ENCODE results near the gene TMEM120A.

The TMEM120A gene

DNA sequence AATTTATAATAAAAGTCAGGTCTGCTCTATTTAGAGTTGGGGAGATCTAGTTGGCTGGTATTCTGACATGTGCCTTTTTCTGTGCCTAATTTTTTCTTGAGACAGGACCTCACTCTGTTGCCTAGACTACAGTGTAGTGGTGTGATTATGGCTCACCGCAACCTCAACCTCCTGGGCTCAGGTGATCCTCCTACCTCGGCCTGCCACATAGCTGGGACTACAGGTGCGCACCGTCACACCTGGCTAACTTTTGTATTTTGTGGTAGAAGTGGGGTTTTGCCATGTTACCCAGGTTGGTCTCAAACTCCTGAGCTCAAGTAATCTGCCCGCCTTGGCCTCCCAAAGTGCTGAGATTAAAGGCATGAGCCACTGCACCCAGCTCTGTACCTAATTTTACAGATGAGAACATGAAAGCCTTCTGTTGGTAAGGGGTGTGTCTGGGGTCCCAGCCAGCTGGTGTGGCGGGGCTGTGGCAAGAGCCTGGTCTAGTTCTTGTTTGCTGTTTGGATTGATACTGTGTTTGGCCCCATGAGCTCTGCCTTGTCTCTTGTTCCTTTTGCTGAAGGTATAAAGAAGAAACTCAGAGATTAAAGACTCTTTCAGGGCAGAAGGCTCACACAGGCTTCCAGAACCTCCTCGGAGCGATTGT lies 48.1 kb downstream of the TMEM120A start:
- Histone ChIP-seq H3K36me3 (ENCODE audit: insufficient read depth, low read length) (no peaks in the 10 kb centered on the region), H3K9ac (ENCODE audit: low read depth, low read length) (no peak overlapping the region)

DNA sequence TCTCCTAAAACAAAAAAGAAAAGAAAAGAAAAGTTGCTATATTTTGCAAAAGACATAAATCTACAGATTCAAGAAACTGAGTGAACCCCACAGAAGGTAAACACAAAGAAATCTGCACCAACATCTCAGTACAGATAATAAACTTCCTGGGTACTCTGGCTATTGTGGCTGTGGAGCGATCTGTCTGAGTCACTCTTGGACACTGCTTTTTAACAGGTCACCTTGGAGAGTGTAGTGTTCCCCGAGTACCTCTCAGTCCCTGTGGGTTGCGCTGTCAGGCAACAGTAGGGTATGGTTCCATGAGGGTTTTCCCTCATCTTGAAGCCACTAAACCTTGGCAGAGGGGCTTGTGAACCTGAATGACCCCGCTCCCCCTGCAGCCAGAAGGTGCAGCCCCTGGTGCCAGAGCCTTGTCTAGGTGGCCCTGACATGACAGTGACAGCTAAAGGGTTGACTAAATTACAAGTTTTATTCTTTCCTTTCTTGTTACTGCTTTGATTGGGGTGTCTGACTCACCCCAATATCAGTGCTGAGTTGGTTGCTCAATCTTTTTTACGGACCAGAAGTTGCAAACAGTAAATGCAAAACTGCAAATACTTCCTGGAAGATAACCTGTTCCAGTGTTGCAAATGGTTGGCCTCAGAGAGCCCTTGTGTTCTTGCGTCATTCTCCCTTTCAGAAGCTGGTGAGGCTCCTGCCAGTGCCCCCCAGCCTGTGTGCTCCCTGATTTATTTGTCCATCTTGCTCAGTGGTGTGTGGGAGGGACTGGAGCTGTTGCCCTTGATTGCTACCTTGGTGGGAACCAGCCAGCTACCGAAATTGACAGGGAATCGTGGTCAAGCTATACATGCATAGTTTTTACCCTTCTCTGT lies 48.9 kb downstream of the TMEM120A start:
- Histone ChIP-seq H3K9me3 (ENCODE audit: control insufficient read depth, insufficient read depth, low read length) (no peaks in the 10 kb centered on the region), H3K9ac (ENCODE audit: low read depth, low read length) (no peak overlapping the region), H3K36me3 (ENCODE audit: insufficient read depth, low read length) (no peaks in the 10 kb centered on the region), H3K4me1 (ENCODE audit: insufficient read depth, low read length) (no peaks in the 10 kb centered on the region)

More for the DNA sequence above, 48.1 kb downstream of the TMEM120A start:
- Histone ChIP-seq H3K9me3 (ENCODE audit: control insufficient read depth, insufficient read depth, low read length) (no peaks in the 10 kb centered on the region), H3K4me1 (ENCODE audit: insufficient read depth, low read length) (no peaks in the 10 kb centered on the region)

DNA sequence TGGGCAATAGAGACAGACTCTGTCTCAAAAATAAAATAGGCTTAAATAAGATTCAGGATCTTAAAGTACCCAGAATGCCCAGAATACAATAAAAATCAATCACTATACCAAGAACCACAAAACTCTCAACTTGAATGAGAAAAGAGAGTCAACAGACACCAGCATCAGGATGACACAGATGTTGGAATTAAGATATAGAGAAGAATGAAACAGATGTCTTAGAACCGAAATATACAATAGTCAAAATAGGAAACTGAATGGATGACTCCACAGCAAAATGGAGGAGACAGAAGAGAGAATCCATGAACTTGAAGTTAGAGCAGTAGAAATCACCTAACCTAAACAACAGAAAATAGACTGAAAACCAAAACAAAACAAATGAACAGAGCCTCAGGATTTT lies 49.9 kb downstream of the TMEM120A start:
- H3K36me3 ChIP-seq (ENCODE audit: insufficient read depth, low read length) = no peaks in the 10 kb centered on the region
- H3K4me1 ChIP-seq (ENCODE audit: insufficient read depth, low read length) = no peaks in the 10 kb centered on the region
- no peaks in the 10 kb centered on the region for H3K9me3 ChIP-seq (ENCODE audit: control insufficient read depth, insufficient read depth, low read length)
- no peak overlapping the region for H3K9ac ChIP-seq (ENCODE audit: low read depth, low read length)

DNA sequence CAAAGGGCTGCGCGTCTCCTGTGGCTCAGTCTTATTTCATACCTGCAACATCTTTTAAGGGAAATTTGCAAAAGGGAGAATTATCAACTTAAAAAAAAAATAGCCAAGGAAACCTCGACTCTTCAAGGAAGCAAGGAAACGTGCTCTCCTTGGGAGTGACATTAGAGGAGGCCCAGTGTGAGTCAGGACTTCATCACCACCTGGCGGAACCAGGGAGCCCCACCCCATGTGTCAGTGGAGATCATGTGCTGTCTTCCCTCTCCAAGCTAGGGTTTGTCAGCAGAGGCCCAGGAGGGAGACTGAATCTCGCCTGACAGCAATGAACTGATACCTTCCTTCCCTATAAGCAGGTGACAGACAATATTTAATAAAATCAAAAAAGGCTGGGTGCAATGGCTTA lies 50.5 kb downstream of the TMEM120A start:
- Histone ChIP-seq H3K4me1 (ENCODE audit: insufficient read depth, low read length) (no peaks in the 10 kb centered on the region), H3K9ac (ENCODE audit: low read depth, low read length) (no peak overlapping the region), H3K9me3 (ENCODE audit: control insufficient read depth, insufficient read depth, low read length) (no peaks in the 10 kb centered on the region), H3K36me3 (ENCODE audit: insufficient read depth, low read length) (no peaks in the 10 kb centered on the region)

DNA sequence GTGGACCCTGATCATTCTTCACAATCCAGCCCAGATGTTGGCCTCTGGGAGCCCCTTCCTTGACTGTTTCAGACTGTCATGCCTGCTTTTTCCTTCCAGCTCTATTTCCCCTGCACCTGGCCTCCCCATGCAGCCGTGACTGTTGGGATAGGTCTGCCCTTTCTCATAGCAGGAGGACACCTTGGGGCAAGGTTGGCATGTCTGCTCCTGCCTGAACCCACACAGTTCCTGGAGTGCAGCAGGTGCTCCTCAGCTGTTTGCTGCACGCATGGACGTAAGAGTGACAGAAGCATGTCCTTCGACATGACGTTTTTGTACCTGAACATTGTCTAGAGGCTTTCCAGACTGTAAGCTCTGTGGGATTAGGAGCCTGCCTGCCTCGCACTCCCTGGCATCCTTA lies 55.5 kb downstream of the TMEM120A start:
- H3K36me3 ChIP-seq (ENCODE audit: insufficient read depth, low read length) = no peaks in the 10 kb centered on the region
- no peaks in the 10 kb centered on the region for H3K9me3 ChIP-seq (ENCODE audit: control insufficient read depth, insufficient read depth, low read length)
- H3K4me1 ChIP-seq (ENCODE audit: insufficient read depth, low read length) = no peaks in the 10 kb centered on the region; the same call in 1 of the 2 replicates
- no peak overlapping the region for H3K9ac ChIP-seq (ENCODE audit: low read depth, low read length)

DNA sequence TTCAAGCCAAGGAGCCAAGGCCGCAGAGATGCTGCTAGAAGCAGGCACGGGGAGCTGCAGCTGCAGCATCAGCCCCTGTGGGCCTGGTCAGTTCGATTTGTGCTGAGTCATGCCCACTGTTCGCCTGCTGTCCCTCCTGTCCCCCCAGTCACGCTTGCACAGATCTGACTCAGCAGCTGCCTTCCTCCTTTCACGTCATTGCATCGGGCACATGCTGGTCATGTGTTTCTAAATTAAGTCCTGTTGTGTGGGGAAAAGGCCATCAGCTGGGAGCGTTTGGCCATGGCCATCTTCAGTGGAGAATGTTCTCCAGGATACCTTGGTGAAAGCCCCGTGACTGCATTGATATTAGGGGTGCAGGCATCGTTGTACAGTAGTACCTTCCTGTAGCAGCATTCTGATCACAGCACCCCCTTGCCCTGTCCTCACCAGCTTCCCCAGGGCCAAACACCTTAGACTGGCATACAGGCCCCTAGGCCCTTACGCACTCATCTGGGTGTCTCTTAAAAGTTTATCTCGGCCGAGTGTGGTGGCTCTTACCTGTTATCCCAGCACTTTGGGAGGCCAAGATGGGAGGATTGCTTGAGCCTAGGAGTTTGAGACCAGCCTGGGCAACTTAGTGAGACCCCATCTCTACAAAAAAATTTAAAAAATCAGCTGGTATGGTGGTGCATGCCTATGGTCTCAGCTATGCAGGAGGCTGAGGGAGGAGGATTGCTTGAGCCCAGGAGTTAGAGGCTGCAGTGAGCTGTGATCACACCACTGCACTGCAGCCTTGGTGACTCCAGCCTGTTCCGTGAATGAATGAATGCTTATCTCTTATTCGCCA lies 56.2 kb downstream of the TMEM120A start:
- Histone ChIP-seq H3K4me1 (ENCODE audit: insufficient read depth, low read length) (no peaks in the 10 kb centered on the region; the same call in 1 of the 2 replicates), H3K9ac (ENCODE audit: low read depth, low read length) (no peak overlapping the region), H3K36me3 (ENCODE audit: insufficient read depth, low read length) (no peaks in the 10 kb centered on the region), H3K9me3 (ENCODE audit: control insufficient read depth, insufficient read depth, low read length) (no peaks in the 10 kb centered on the region)
